GM19193 (cell line): Measurements from ENCODE around the gene BCO2.

Experiments
- POLR2A ChIP-seq: IDR thresholded peaks from 4 replicates; pipeline ENCODE4 v1.6.1; 2011; ENCODE audit not compliant: insufficient read depth, insufficient read length; ENCODE audit errors: extremely low read depth

BCO2 gene

GRCh38 chr11:112196519-112197087 is 21.3 kb downstream of the BCO2 start:
- no peak for TF ChIP-seq POLR2A

GRCh38 chr11:112200252-112200651 is 24.9 kb downstream of the BCO2 start:
- TF ChIP-seq POLR2A = no peak

GRCh38 chr11:112206071-112206470 is 30.8 kb downstream of the BCO2 start:
- TF ChIP-seq POLR2A = no peak

- TF ChIP-seq POLR2A = no peak
Observed at GRCh38 chr11:112210890-112211289, 35.6 kb downstream of the BCO2 start.

- TF ChIP-seq POLR2A = no peak
Observed at GRCh38 chr11:112211536-112211935, 36.2 kb downstream of the BCO2 start.

- TF ChIP-seq POLR2A = no peak
Observed at GRCh38 chr11:112212290-112212689, 37.0 kb downstream of the BCO2 start.

GRCh38 chr11:112212710-112213109 is 37.4 kb downstream of the BCO2 start:
- no peak for TF ChIP-seq POLR2A

- TF ChIP-seq POLR2A = no peak
Observed at GRCh38 chr11:112213753-112214152, 38.4 kb downstream of the BCO2 start.

GRCh38 chr11:112215621-112216020 is 40.3 kb downstream of the BCO2 start:
- TF ChIP-seq POLR2A = no peak

- no peak for TF ChIP-seq POLR2A
Observed at GRCh38 chr11:112216561-112217105, 41.3 kb downstream of the BCO2 start.

- TF ChIP-seq POLR2A = no peak
Observed at GRCh38 chr11:112219476-112220232, 44.3 kb downstream of the BCO2 start.

GRCh38 chr11:112221274-112221835 is 46.0 kb downstream of the BCO2 start:
- TF ChIP-seq POLR2A = no peak

- TF ChIP-seq POLR2A = no peak
Observed at GRCh38 chr11:112222303-112222702, 47.0 kb downstream of the BCO2 start.

GRCh38 chr11:112223121-112223520 is 47.8 kb downstream of the BCO2 start:
- no peak for TF ChIP-seq POLR2A

GRCh38 chr11:112223754-112224532 is 48.6 kb downstream of the BCO2 start:
- TF ChIP-seq POLR2A = no peak
